HG03066 (cell line): Measurements from ENCODE around the gene PDE3B.
"Not testable (repeated sequence)": the region's sequence is repeated elsewhere in the genome, so short reads cannot be mapped to it uniquely, and the experiment has no call there.

Experiments
- ATAC-seq: cut with Tn5 transposase; IDR thresholded peaks from one replicate; pipeline ENCODE4 v1.9.1; 2021; ENCODE audit warnings: low read depth; ENCODE audit not compliant: unreplicated experiment

Gene PDE3B

DNA sequence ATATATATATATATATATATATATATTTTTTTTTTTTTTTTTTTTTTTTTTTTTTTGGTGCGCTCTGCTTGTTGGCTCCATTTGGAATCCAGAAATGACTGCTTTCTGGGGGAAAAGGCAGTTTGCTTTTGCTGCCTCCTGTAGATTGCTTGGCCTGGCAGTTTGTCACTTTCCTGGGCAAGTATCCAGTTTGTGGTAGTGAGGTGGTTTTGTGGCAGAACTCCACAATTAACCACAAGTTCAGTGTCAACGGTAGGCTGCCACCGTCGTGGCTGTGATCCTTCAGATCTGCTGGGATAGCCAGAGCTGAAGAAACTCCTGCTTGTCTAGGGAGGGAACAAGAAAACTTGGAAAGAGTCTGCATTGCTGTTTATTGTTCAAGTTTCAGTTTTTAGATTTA, 5.0 kb upstream of the PDE3B start:
- no peak for ATAC-seq

DNA sequence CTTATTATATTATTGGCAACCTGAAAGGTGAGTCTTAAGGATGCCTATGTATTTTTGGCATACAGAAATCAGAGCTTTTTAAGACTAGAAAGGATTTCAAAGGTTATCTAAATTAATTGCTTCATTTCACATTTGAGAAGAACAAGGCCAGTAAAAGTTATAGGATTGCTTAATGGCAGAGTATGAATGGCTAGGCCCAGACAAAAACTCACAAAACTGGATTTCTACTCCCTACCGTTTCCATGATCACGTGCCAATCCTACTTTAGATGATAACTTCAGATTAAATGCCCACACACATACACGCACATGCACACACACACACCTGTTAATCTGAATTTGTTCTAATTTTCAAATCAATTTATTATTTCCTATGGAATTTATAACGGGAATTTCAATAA, 1.8 kb upstream of the PDE3B start:
- ATAC-seq: no peak

DNA sequence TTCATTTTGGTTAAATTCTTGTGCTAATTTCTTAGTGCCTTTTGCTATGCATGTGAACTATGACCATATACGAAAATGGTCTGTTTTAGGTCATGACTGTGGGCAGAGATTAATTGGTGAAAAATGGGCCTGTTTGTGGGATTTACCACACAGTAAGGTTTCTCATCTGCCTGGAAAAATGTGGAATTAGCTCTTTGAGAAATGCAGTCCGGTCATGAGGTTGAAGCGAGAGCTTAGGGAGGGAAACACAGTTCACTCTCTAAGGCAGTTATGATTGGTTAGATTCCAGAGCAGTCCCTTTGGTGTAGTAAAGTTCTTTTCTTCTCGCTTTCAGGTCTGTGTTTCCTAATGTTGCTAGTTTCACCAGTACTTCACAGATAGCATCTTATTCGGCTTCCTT, 1.2 kb upstream of the PDE3B start:
- ATAC-seq: no peak

DNA sequence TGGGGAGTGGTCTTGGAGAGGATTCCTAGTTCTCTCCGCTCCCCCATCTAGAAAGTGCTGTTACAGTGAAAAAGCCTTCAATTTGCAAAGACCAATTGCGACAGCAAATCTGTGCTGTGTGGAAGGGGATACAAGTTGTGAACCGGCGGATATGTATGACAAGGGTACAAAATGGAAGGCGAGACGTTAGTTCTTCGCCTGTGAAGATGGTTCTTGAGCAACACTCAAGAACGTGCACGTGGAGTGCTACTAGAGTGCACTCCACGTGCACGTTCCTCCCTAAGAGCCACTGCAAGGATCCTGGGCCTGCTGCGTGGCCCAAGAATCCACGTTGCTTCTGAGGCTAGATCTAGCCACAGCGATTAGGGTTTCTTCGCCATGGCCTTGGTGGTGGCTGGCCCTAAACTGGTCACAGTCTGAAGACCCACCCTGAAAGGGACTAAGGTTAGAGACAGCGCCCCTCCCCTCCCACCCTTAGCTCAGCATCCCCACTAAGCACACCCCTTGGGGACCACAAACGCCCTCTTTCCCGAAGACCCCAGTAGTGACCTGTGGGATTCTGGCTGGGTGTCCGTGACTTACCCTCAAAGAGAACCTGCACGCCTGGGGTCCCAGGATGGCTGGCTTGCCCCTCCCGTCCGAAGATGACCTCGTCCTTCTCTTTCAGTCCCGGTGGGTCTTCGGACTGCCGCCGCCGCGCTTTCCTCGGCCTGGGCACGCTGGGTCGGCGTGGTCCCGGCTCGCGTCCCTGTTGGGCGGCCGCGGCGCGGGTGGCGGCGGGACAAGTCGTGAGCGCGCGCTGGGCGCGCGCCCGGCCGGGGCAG, 519 bp upstream of the PDE3B start:
- ATAC-seq: no peak

DNA sequence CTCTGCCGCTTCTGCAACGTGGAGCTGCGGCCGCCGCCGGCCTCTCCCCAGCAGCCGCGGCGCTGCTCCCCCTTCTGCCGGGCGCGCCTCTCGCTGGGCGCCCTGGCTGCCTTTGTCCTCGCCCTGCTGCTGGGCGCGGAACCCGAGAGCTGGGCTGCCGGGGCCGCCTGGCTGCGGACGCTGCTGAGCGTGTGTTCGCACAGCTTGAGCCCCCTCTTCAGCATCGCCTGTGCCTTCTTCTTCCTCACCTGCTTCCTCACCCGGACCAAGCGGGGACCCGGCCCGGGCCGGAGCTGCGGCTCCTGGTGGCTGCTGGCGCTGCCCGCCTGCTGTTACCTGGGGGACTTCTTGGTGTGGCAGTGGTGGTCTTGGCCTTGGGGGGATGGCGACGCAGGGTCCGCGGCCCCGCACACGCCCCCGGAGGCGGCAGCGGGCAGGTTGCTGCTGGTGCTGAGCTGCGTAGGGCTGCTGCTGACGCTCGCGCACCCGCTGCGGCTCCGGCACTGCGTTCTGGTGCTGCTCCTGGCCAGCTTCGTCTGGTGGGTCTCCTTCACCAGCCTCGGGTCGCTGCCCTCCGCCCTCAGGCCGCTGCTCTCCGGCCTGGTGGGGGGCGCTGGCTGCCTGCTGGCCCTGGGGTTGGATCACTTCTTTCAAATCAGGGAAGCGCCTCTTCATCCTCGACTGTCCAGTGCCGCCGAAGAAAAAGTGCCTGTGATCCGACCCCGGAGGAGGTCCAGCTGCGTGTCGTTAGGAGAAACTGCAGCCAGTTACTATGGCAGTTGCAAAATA, 816 bp downstream of the PDE3B start:
- peak; percentile 55 for ATAC-seq

DNA sequence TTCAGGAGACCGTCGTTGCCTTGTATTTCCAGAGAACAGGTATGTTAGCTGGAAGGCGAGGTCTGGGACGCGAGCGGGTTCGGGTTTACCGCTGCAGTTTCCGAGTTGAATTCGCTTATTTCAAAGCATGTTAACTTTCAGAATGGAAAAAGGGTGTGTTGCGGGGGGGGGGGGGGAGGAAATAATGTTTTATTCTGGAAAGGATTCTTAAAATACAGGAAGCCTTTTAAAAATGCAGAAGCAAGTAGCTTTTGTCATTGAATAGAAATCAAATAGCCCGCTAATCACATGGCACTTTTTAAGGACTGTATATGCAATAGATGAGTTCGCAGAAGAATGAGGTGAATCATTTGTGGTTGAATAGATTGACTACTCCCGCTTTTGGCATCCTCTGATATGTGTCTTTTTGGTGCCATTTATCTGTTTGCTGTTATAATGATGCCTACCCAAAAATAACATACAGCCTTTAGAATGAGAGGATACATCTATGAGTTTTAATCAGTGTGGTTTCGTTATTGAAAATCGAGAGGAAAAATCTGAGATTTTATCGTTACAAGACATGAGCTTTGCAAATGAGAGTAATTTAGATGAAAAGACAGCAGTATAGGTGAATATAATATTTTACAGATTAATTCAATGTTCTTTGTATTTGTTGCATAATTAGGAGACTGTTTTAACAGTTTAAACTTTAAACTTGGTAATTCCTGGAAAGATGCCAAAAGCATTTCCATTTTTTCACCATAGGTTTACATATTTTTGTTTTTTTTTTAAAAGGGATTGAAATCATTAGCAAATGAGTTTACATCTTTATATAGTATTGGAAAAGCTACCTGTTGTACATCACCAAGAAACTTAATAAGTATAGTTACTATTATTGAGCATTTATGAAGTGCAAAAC, 1.7 kb downstream of the PDE3B start:
- ATAC-seq: no peak

DNA sequence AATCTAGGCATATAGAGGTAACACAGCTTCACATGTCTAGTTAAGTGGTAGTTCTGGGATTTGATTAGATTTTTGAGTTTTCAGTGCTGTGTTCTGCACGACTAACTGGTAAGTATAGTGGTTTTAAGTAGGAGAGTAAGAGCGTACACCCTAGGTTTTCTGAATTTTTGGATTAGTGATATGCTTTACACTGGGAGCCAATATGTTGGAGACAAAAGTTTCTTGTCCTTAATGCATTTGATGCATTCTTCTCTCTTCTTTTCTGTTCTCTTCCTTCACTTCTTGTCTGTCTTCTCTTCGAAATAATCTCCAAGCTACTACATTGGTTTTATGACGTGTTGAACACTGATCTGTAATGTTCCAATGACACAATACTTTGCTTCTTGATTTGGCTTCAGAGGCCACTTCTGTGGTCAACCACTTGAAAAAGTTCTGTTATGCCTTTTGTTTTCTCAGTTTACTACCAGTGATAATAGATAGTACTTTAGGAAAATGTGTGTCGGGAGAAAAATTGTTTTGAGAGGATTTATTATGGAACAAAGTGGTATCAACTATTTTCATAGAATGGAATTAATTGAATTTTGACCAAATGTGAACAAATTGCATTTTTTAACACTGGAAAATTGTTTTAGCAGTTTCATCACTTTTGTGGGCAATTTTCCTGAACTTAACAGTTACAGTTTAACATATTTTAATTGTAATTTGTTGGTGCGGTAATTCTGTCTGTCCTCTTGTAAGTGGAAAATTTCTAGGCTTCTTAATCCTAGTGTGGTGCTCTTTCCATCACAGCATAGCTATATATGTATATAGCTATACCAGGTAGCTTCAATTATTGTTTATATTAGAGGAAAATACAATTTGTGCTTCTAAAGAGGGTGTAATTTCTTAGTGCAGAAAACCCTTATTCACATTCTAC, 2.6 kb downstream of the PDE3B start:
- no peak for ATAC-seq

DNA sequence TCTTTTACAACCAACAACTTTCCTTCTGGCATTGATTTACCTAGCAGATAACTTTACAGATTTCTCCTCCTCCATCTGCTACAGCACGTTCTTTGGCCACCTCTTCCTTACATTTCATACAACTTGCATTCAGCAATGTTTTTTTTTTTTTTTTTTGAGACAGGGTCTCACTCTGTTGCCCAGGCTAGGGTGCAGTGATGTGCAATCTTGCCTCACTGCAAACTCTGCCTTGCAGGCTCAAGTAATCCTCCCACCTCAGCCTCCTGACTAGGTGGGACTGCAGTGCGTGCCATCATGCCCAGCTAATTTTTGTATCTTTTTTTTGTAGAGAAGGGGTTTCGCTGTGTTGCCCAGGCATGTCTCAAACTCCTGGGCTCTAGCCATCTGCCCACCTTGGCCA, 6.5 kb downstream of the PDE3B start:
- no peak for ATAC-seq

DNA sequence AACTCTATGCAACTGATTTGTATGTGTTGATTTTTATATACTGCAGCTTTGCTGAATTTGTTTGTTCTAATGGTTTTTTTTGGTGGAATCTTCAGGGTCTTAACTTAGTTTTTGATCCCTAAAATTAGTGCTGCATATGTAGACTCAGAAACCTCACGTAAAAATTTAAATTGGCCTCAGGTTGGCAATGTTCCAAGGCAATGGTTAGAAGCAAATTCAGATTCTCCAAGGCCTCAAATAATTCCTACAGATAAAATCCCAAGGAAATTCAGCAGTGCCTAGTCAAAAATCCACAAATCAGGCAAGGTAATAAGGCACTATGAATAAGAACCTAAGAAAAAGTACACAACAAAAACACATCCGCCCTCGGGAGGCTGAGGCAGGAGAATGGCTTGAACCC, 9.5 kb downstream of the PDE3B start:
- no peak for ATAC-seq

DNA sequence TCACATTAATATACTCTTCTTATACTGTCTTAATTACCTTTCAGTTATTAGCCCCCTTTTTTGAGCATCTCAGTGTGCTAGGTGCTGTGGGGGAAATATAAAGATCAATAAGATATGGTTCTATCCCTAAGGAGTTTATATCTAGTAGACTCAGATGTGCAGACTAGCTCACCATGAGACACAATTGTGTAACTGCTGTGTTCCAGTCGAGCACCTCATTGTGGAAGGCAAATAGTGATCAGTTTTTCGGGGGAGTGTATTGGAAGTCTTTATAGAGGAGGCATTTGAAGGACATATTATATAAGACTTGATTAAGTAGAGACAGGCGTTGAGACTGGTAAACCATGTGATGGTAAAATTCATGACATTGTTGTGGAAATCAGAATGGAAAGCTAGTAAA, 11.8 kb downstream of the PDE3B start:
- ATAC-seq: no peak

DNA sequence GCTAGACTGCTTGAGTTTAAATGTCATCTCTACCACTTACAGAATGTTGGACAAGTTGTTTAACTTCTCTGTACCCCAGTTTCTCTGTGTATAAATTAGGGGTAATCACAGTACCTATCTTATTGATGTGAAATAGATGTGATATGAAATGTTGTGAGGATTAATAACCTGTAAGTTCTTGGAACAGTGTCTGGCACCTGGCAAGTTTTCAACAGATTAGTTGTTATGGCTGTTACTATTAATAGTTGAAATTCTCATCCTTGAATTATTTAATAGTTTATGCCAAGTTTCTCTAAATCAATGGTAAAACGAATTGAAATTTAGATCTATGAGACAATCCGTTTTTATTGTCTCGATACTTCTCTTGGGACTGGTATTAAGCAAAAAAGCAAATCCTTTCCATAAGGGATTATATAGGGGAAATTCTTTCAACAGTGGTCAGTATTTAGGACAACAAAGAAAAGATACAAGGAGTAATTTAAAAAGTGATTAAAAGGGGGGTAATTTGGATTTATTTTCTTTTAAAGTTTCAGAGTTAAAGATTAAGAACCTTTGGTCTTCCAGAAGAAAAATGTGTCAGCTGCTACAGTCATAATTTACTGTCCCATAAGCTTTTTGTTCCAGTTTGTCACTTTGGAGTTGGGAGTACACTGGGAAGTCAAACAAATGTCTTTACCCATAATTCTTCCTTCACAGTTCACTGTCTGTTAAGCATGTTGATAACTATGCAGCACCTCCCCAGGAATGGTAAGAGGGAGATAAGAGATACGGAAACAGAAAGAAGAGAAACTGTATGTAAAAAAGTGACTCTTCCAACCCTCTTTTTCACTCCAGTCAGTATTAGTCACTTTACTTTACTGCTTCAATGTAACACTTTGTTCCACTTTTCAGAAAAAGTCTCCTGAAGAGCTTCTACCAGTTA, 13.2 kb downstream of the PDE3B start:
- no peak for ATAC-seq

DNA sequence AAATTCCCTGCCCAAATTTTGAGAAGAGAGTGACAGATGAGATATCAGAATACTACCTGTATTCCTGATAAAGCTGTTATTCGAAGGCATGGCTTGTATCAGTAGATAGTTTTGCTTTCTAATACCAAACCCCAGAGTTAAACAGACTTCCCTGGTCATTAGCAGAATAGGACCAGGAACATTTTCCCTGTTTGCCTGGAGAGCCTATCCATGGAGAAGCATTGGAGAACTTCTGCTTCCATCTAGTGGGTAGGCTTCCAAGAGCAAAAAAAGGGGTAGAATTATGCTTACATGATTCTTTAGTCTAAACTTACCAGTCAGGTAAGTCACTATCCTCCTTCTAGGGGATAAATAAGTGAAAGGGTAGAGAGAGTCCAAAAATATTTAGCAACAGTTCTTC, 14.2 kb downstream of the PDE3B start:
- no peak for ATAC-seq

DNA sequence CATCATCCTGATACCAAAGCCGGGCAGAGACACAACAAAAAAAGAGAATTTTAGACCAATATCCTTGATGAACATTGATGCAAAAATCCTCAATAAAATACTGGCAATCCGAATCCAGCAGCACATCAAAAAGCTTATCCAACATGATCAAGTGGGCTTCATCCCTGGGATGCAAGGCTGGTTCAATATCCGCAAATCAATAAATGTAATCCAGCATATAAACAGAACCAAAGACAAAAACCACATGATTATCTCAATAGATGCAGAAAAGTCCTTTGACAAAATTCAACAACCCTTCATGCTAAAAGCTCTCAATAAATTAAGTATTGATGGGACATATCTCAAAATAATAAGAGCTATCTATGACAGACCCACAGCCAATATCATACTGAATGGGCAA, 21.3 kb downstream of the PDE3B start:
- ATAC-seq: not testable (repeated sequence)

DNA sequence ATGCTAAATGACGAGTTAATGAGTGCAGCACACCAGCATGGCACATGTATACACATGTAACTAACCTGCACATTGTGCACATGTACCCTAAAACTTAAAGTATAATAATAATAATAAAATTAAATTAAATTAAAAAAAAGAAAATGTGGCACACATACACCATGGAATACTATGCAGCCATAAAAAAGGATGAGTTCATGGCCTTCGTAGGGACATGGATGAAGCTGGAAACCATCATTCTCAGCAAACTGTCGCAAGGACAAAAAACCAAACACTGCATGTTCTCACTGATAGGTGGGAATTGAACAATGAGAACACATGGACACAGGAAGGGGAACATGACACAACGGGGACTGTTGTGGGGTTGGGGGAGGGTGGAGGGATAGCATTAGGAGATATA, 23.7 kb downstream of the PDE3B start:
- ATAC-seq: not testable (repeated sequence)

DNA sequence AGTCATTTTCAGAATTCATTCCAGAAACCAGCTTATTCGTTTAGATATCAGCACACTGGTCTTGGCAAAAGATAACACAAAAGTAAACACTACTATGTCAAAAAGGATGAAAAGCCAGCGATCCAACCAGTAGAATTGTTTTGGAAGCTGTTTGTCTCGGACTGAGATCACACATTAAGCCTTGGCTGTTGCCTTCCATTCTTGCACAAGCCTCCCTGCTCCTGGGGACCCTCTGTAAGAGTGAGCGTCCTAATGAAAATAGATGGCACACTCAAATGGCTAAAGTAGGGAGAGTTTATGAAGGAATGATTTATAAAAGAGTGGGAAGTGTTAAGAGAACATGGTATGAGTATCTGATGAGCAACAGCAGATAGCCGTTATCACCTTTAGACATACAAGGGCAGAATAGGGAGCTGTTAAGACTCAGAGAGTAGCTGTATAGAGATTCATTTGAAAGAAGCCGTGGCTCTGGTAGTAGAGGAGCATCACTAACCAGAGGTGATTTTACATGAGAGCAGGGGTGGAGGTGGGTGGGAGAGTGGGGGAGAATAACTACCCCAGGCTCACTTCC, 25.2 kb downstream of the PDE3B start:
- ATAC-seq: no peak

DNA sequence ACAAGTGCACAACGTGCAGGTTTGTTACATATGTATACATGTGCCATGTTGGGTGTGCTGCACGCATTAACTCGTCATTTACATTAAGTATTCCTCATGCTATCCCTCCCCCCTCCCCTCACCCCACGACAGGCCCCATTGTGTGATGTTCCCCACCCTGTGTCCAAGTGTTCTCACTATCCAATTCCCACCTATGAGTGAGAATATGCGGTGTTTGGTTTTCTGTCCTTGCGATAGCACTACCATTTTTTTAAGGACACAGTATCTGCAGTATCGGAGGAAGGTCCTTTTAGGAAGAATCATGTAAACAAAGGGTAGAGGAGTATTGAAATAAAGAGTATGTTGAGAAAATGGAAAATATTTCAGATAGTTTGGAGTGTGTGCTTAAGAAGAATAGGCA, 25.9 kb downstream of the PDE3B start:
- no peak for ATAC-seq

DNA sequence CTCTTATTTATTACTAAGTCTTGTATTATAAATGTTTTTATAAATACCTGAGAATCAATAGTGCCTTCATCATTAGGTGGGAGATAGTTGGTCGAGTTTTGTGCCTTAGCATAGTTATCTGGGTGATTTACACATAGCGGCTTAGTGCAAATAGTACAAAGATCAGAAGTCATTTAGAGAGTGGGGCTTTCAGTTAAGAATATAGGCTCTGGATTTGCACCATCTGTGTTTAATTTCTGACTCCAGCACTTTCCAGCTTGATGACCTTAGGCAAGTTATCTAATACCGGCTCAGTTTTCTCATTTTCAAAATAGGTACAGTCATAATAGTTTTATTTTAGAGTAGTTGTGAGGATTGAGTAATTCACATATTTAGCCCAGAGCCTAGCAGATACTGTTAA, 26.4 kb downstream of the PDE3B start:
- ATAC-seq: no peak

DNA sequence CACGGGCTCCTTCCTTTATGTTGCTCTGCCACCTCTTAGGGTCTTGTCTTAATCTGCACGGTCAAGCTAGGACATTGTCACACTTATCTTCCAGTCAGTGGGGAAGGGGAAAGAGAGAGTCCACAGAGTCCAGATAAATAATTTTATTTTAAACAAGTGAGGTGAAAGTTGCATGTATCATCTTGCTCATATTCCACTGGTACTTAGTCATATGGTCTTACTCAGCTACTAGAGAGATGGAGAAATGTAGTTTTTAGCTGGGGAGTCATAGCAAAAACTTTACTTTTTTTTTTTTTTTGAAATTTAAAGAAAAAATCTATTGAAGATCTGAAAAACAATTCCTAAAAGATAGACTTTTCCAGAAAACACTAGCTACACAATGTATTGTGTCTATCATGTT, 29.0 kb downstream of the PDE3B start:
- ATAC-seq: no peak

DNA sequence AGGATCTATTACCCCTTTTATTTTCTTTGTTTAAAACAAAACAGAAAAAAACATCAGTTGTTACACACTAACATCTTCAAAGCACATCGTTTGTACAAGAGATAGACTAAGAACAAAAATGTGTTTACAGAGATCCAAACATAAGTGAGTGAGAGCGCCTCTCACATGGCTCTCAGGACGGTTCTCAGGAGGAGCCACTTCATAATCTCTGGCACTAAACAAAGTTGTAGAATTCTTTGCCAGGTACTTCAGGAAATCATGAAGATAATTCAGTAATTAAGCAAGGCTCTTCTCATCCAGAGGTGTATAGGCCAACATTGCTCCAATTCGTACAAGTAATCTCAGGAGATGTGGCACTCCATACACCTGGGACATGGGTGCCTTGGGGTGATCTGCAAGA, 29.8 kb downstream of the PDE3B start:
- ATAC-seq: no peak
